Activated CD4-positive, alpha-beta T cell treated with anti-CD3 and anti-CD28 coated beads for 36 hours (primary cell): ENCODE measurements around the gene NTF4. TPM values are rescaled to one million over a fixed set of nuclear protein-coding genes. Genes with fewer than 3 reads are reported as not detected.

Experiments used
- ATAC-seq: fragments of 200-7000 bp; cut with Tn5 transposase; one replicate; pipeline ENCODE4 v1.10.0; 2021; ENCODE audit warnings: mild to moderate bottlenecking, moderate library complexity
- CTCF ChIA-PET: fragments of 350-600 bp; sonication (Branson Sonifier 250); formaldehyde crosslinking; loops from one replicate; lab custom pipeline; 2021; ENCODE audit warnings: antibody characterized with exemption; lab: Charles Lee
- POLR2A ChIA-PET: fragments of 350-600 bp; sonication (Branson Sonifier 250); formaldehyde crosslinking; loops from one replicate; lab custom pipeline; 2021; ENCODE audit warnings: antibody characterized with exemption, inconsistent platforms; lab: Charles Lee
- DNase-seq: peaks from one replicate; pipeline ENCODE4 v3.0.0-alpha.2; 2020
- H3K27ac Mint-ChIP-seq: one replicate; pipeline ENCODE4 v1.8.0; 2021; ENCODE audit warnings: mixed read lengths
- H3K27me3 Mint-ChIP-seq: one replicate; pipeline ENCODE4 v1.8.0; 2021; ENCODE audit warnings: mixed read lengths
- H3K36me3 Mint-ChIP-seq: one replicate; pipeline ENCODE4 v1.8.0; 2021; ENCODE audit warnings: low read depth, mixed read lengths
- H3K4me1 Mint-ChIP-seq: one replicate; pipeline ENCODE4 v1.8.0; 2021; ENCODE audit warnings: mixed read lengths
- H3K4me3 Mint-ChIP-seq: one replicate; pipeline ENCODE4 v1.8.0; 2021; ENCODE audit warnings: mild to moderate bottlenecking, moderate library complexity, mixed read lengths
- H3K9me3 Mint-ChIP-seq: one replicate; pipeline ENCODE4 v1.8.0; 2021; ENCODE audit warnings: low read depth, mixed read lengths
- intact Hi-C, 2 experiments: fragments of 100-400 bp; cut with DNase I in 1 of 2; cut with micrococcal nuclease in 1 of 2; formaldehyde crosslinking; loops; one replicate each; pipeline versions ENCODE4 v1.14.2 to v1.15.1; 2022 to 2024; cut with DNase I, micrococcal nuclease
- total RNA-seq, 2 experiments: library from RNA; stranded (reverse); gene quantifications; one replicate each; pipeline ENCODE4 v1.2.3, GENCODE V29; 2021

The NTF4 gene
- total RNA-seq, 2 experiments from 2014 or later: not detected

GRCh38 chr19:49103331-49104085, 38.9 kb upstream of the NTF4 start:
- H3K27ac Mint-ChIP-seq: no peak overlapping the region

GRCh38 chr19:49102303-49102702, 37.7 kb upstream of the NTF4 start:
- no peak for DNase-seq
- no peaks in the 10 kb centered on the region for H3K9me3 Mint-ChIP-seq
- ChIA-PET CTCF (no interaction called here), POLR2A (no interaction called here)
- intact Hi-C loops: no loop called here
- no peaks in the 10 kb centered on the region for H3K27me3 Mint-ChIP-seq
- H3K27ac Mint-ChIP-seq: no peak overlapping the region
- H3K4me1 Mint-ChIP-seq: peaks cover 2% of the 10 kb centered on the region
- no peak overlapping the region for H3K4me3 Mint-ChIP-seq
- peaks cover 55% of the 10 kb centered on the region for H3K36me3 Mint-ChIP-seq
- no peak for ATAC-seq

More at GRCh38 chr19:49103331-49104085, 38.9 kb upstream of the NTF4 start:
- no peak overlapping the region for H3K4me3 Mint-ChIP-seq
- ATAC-seq (no peak), DNase-seq (no peak)
- ChIA-PET CTCF (interaction anchor here (0.6 kb wide), 1 partner anchor 43 kb away, joined by 3 read pairs; no protein-coding TSS in a partner anchor), POLR2A (interaction anchor here (0.6 kb wide), 1 partner anchor 267 kb away, joined by 3 read pairs; no protein-coding TSS in a partner anchor)
- H3K27me3 Mint-ChIP-seq: no peaks in the 10 kb centered on the region
- intact Hi-C loops: loop anchor here in 1 of 2 experiments (1.0 kb wide), 1 partner anchor 28 kb away; no protein-coding TSS in a partner anchor
- peaks cover 57% of the 10 kb centered on the region for H3K36me3 Mint-ChIP-seq
- no peaks in the 10 kb centered on the region for H3K9me3 Mint-ChIP-seq
- H3K4me1 Mint-ChIP-seq: peaks cover 2% of the 10 kb centered on the region

- Mint-ChIP-seq H3K27me3 (no peaks in the 10 kb centered on the region), H3K4me3 (no peak overlapping the region), H3K27ac (no peak overlapping the region), H3K4me1 (no peaks in the 10 kb centered on the region), H3K36me3 (peaks cover 47% of the 10 kb centered on the region), H3K9me3 (no peaks in the 10 kb centered on the region)
- ATAC-seq (no peak), DNase-seq (no peak)
- intact Hi-C loops: no loop called here
- ChIA-PET POLR2A (no interaction called here), CTCF (interaction anchor here (0.9 kb wide), 1 partner anchor 12 kb away, joined by 5 read pairs; no protein-coding TSS in a partner anchor)
These were observed 36.5 kb upstream of the NTF4 start for GRCh38 chr19:49101160-49101559.

- no peak for ATAC-seq
- intact Hi-C loops: loop anchor here in 1 of 2 experiments (1.0 kb wide), 1 partner anchor 48 kb away; no protein-coding TSS in a partner anchor
- Mint-ChIP-seq H3K36me3 (peaks cover 50% of the 10 kb centered on the region), H3K4me1 (no peaks in the 10 kb centered on the region), H3K27me3 (no peaks in the 10 kb centered on the region), H3K27ac (no peak overlapping the region), H3K9me3 (no peaks in the 10 kb centered on the region), H3K4me3 (no peak overlapping the region)
- ChIA-PET POLR2A (interaction anchor here (0.6 to 0.7 kb wide), 2 partner anchors 10 to 357 kb away, joined by 3 to 5 read pairs; no protein-coding TSS in a partner anchor), CTCF (interaction anchor here (0.6 to 3.0 kb wide), 10 partner anchors 10 to 199 kb away, joined by 3 to 28 read pairs (median 4); partner anchors contain the start of genes LIN7B and NUCB1)
- no peak for DNase-seq
These were observed 34.2 kb upstream of the NTF4 start for GRCh38 chr19:49098795-49099194.

- Mint-ChIP-seq H3K27me3 (no peaks in the 10 kb centered on the region), H3K9me3 (no peaks in the 10 kb centered on the region), H3K36me3 (peaks cover 52% of the 10 kb centered on the region), H3K4me3 (no peak overlapping the region), H3K4me1 (no peaks in the 10 kb centered on the region), H3K27ac (no peak overlapping the region)
- ATAC-seq: peak; percentile 86
- intact Hi-C loops: loop anchor here (1.0 to 2.0 kb wide), 3 partner anchors 49 to 102 kb away; no protein-coding TSS in a partner anchor
- CTCF ChIA-PET: interaction anchor here (0.5 to 4.7 kb wide), 36 partner anchors 8 to 371 kb away, joined by 3 to 49 read pairs (median 4); partner anchors contain the start of genes LIN7B, NUCB1 and PPFIA3
- POLR2A ChIA-PET: interaction anchor here (0.6 to 1.1 kb wide), 7 partner anchors 9 to 150 kb away, joined by 3 to 6 read pairs (median 4); no protein-coding TSS in a partner anchor
- DNase-seq: peak; percentile 82
These were observed 33.1 kb upstream of the NTF4 start for GRCh38 chr19:49097453-49098288.

GRCh38 chr19:49094505-49095482, 30.2 kb upstream of the NTF4 start:
- POLR2A ChIA-PET: interaction anchor here (0.6 to 0.8 kb wide), 2 partner anchors 10 to 104 kb away, joined by 3 to 4 read pairs; no protein-coding TSS in a partner anchor
- CTCF ChIA-PET: interaction anchor here (0.8 to 4.7 kb wide), 3 partner anchors 11 to 52 kb away, joined by 3 to 49 read pairs (median 3); partner anchors contain the start of gene LIN7B
- no peaks in the 10 kb centered on the region for H3K9me3 Mint-ChIP-seq
- ATAC-seq: no peak
- H3K4me1 Mint-ChIP-seq: peaks cover 12% of the 10 kb centered on the region
- no peak for DNase-seq
- intact Hi-C loops: no loop called here
- H3K27me3 Mint-ChIP-seq: no peaks in the 10 kb centered on the region
- H3K4me3 Mint-ChIP-seq: no peak overlapping the region
- no peak overlapping the region for H3K27ac Mint-ChIP-seq
- H3K36me3 Mint-ChIP-seq: peaks cover 57% of the 10 kb centered on the region

GRCh38 chr19:49092686-49093085, 28.1 kb upstream of the NTF4 start:
- intact Hi-C loops: no loop called here
- POLR2A ChIA-PET: interaction anchor here (0.9 kb wide), 1 partner anchor 22 kb away, joined by 3 read pairs; the partner anchor contains the start of gene LIN7B
- DNase-seq (no peak), ATAC-seq (no peak)
- no peaks in the 10 kb centered on the region for H3K9me3 Mint-ChIP-seq
- peaks cover 23% of the 10 kb centered on the region for H3K4me1 Mint-ChIP-seq
- peaks cover 57% of the 10 kb centered on the region for H3K36me3 Mint-ChIP-seq
- H3K27ac Mint-ChIP-seq: no peak overlapping the region
- H3K27me3 Mint-ChIP-seq: no peaks in the 10 kb centered on the region
- CTCF ChIA-PET: no interaction called here
- H3K4me3 Mint-ChIP-seq: no peak overlapping the region

GRCh38 chr19:49091391-49092038, 26.9 kb upstream of the NTF4 start:
- ATAC-seq (no peak), DNase-seq (no peak)
- Mint-ChIP-seq H3K9me3 (no peaks in the 10 kb centered on the region), H3K4me3 (no peak overlapping the region), H3K27me3 (no peaks in the 10 kb centered on the region), H3K4me1 (peaks cover 30% of the 10 kb centered on the region), H3K27ac (peak overlapping the region; percentile 60), H3K36me3 (peaks cover 62% of the 10 kb centered on the region)
- intact Hi-C loops: no loop called here
- ChIA-PET POLR2A (no interaction called here), CTCF (interaction anchor here (0.6 kb wide), 1 partner anchor 665 kb away, joined by 3 read pairs; no protein-coding TSS in a partner anchor)

- peak overlapping the region; percentile 96 for H3K27ac Mint-ChIP-seq
- H3K9me3 Mint-ChIP-seq: no peaks in the 10 kb centered on the region
- H3K4me3 Mint-ChIP-seq: peak overlapping the region; percentile 98
- POLR2A ChIA-PET: interaction anchor here (1.9 kb wide), 1 partner anchor 42 kb away, joined by 4 read pairs; no protein-coding TSS in a partner anchor
- peaks cover 43% of the 10 kb centered on the region for H3K36me3 Mint-ChIP-seq
- intact Hi-C loops: loop anchor here in 1 of 2 experiments (5.0 kb wide), 1 partner anchor 1814 kb away; the partner anchor contains the start of gene INAFM1
- CTCF ChIA-PET: interaction anchor here (1.2 to 4.0 kb wide), 3 partner anchors 12 to 372 kb away, joined by 3 to 26 read pairs (median 3); partner anchors contain the start of gene LIN7B
- H3K4me1 Mint-ChIP-seq: peaks cover 36% of the 10 kb centered on the region
- ATAC-seq: no peak
- H3K27me3 Mint-ChIP-seq: no peaks in the 10 kb centered on the region
- no peak for DNase-seq
These were observed 21.7 kb upstream of the NTF4 start for GRCh38 chr19:49086296-49086695.
